GM10847 (cell line): Measurements from ENCODE around the gene DLX2.

Experiments used
- POLR2A ChIP-seq: IDR thresholded peaks from 2 replicates; pipeline ENCODE4 v1.6.1; 2011; ENCODE audit not compliant: insufficient read length; ENCODE audit errors: extremely low read depth

DLX2 gene

GRCh38 chr2:172109256-172109987 is 6.7 kb upstream of the DLX2 start:
- TF ChIP-seq POLR2A = no peak

GRCh38 chr2:172108587-172108930 is 5.9 kb upstream of the DLX2 start:
- no peak for TF ChIP-seq POLR2A

- TF ChIP-seq POLR2A = no peak
These were observed 5.2 kb upstream of the DLX2 start for GRCh38 chr2:172107690-172108586.

- TF ChIP-seq POLR2A = no peak
These were observed 3.6 kb upstream of the DLX2 start for GRCh38 chr2:172106108-172106961.

GRCh38 chr2:172105471-172106107 is 2.9 kb upstream of the DLX2 start:
- no peak for TF ChIP-seq POLR2A

- TF ChIP-seq POLR2A = no peak
These were observed 972 bp upstream of the DLX2 start for GRCh38 chr2:172103471-172104272.

- no peak for TF ChIP-seq POLR2A
These were observed 794 bp downstream of the DLX2 start for GRCh38 chr2:172101821-172102390.

GRCh38 chr2:172100935-172101820 is 1.5 kb downstream of the DLX2 start:
- TF ChIP-seq POLR2A = no peak

GRCh38 chr2:172100080-172100934 is 2.4 kb downstream of the DLX2 start:
- no peak for TF ChIP-seq POLR2A

GRCh38 chr2:172099472-172100079 is 3.1 kb downstream of the DLX2 start:
- TF ChIP-seq POLR2A = no peak

GRCh38 chr2:172098650-172099471 is 3.8 kb downstream of the DLX2 start:
- no peak for TF ChIP-seq POLR2A
